GM12874 (cell line): Measurements from ENCODE around the gene SLC17A4.

Experiments used
- CTCF ChIP-seq: IDR thresholded peaks from 2 replicates; pipeline ENCODE4 v1.5.1; 2011; ENCODE audit warnings: low read depth, mild to moderate bottlenecking, control low read depth, low read length, moderate library complexity; ENCODE audit not compliant: insufficient read depth

SLC17A4 gene

DNA sequence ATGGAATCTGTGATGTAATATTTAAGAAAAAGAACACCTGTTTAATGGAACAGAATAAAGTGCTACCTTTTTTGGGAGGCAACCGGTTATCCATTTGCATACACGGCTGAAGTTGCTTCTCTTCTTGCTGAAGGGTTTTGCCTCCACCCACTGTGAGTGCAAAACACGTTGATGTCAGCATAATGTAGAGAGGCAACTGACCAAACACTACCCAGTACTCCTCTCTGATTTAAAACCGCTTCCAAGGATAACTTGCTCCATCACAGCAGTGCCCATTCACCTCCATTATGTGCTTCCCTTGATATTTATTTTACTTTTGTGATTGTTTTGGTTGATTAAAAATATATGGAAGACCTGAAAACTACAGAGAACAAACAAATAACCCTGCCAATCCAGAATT is 75.9 kb downstream of the SLC17A4 start:
- no peak for TF ChIP-seq CTCF
